Measurements from ENCODE around the gene OBSL1. TPM values are rescaled to one million over a fixed set of nuclear protein-coding genes. Genes with fewer than 3 reads are reported as not detected.
A peak's percentile ranks its signal among the peaks of the same experiment; 100 is the strongest.

Gene OBSL1
- total RNA-seq, 1 donor from 2014 or later, result 122 TPM

- Mint-ChIP-seq H3K27me3 (ENCODE audit: low read depth) (peaks cover 57% of the 10 kb centered on the region), H3K9me3 (no peaks in the 10 kb centered on the region), H3K36me3 (ENCODE audit: low read depth) (no peaks in the 10 kb centered on the region), H3K4me3 (peak overlapping the region; percentile 41), H3K4me1 (peaks cover 69% of the 10 kb centered on the region), H3K27ac (ENCODE audit: unreplicated experiment) (no peak overlapping the region)
- no peak for DNase-seq (ENCODE audit: low read depth, low spot score)
- no peak for TF ChIP-seq CTCF (conservative IDR thresholded peaks at IDR 0.05)
Observed at GRCh38 chr2:219514836-219515235, 56.5 kb downstream of the OBSL1 start.

- Mint-ChIP-seq H3K27ac (ENCODE audit: unreplicated experiment) (peak within 1 kb of the TSS; percentile 50), H3K9me3 (no peaks in the 10 kb centered on the region), H3K27me3 (ENCODE audit: low read depth) (peaks cover 58% of the 10 kb centered on the region), H3K4me3 (peak within 1 kb of the TSS; percentile 61), H3K36me3 (ENCODE audit: low read depth) (no peaks in the 10 kb centered on the region), H3K4me1 (peaks cover 71% of the 10 kb centered on the region)
- no peak for DNase-seq (ENCODE audit: low read depth, low spot score)
- no peak for TF ChIP-seq CTCF (conservative IDR thresholded peaks at IDR 0.05)
Observed at GRCh38 chr2:219514196-219514761, 57.1 kb downstream of the OBSL1 start, which contains the start of gene ASIC4. Gene ASIC4 (plus strand): TSS chr2:219514482. CDS start chr2:219514725, 243 bp downstream.

- Mint-ChIP-seq H3K9me3 (no peaks in the 10 kb centered on the region), H3K27me3 (ENCODE audit: low read depth) (peaks cover 58% of the 10 kb centered on the region), H3K4me3 (peak overlapping the region; percentile 61), H3K4me1 (peaks cover 69% of the 10 kb centered on the region), H3K36me3 (ENCODE audit: low read depth) (no peaks in the 10 kb centered on the region), H3K27ac (ENCODE audit: unreplicated experiment) (peak overlapping the region; percentile 50)
- DNase-seq (ENCODE audit: low read depth, low spot score), result no peak
- no peak for TF ChIP-seq CTCF (conservative IDR thresholded peaks at IDR 0.05)
Observed at GRCh38 chr2:219513787-219514186, 57.6 kb downstream of the OBSL1 start.

GRCh38 chr2:219512524-219513216, 58.7 kb downstream of the OBSL1 start:
- Mint-ChIP-seq H3K9me3 (no peaks in the 10 kb centered on the region), H3K4me1 (peaks cover 61% of the 10 kb centered on the region), H3K27me3 (ENCODE audit: low read depth) (peaks cover 53% of the 10 kb centered on the region), H3K4me3 (peak overlapping the region; percentile 56), H3K27ac (ENCODE audit: unreplicated experiment) (no peak overlapping the region), H3K36me3 (ENCODE audit: low read depth) (no peaks in the 10 kb centered on the region)
- no peak for TF ChIP-seq CTCF (conservative IDR thresholded peaks at IDR 0.05)
- no peak for DNase-seq (ENCODE audit: low read depth, low spot score)

- DNase-seq (ENCODE audit: low read depth, low spot score), result no peak
- no peak overlapping the region for H3K27ac Mint-ChIP-seq (ENCODE audit: unreplicated experiment)
- no peaks in the 10 kb centered on the region for H3K9me3 Mint-ChIP-seq
- H3K4me3 Mint-ChIP-seq, result peak overlapping the region; percentile 56
- no peaks in the 10 kb centered on the region for H3K36me3 Mint-ChIP-seq (ENCODE audit: low read depth)
- peaks cover 46% of the 10 kb centered on the region for H3K27me3 Mint-ChIP-seq (ENCODE audit: low read depth)
- peaks cover 56% of the 10 kb centered on the region for H3K4me1 Mint-ChIP-seq
- TF ChIP-seq CTCF (conservative IDR thresholded peaks at IDR 0.05), result no peak
Observed at GRCh38 chr2:219511547-219512325, 59.6 kb downstream of the OBSL1 start.

Data from neural crest cell (in vitro differentiated cells).